22Rv1 (cell line): ENCODE measurements around the gene FAU.

Experiments used
- ZFX ChIP-seq: fragments of 450-650 bp; IDR thresholded peaks from 2 replicates; pipeline ENCODE4 v1.6.1; 2017; ENCODE audit warnings: antibody characterized with exemption, borderline replicate concordance
- TF ChIP-seq, protein P1 (sequence below): fragments of 450-650 bp; IDR thresholded peaks from 2 replicates; pipeline ENCODE4 v1.5.1; 2017; ENCODE audit warnings: mild to moderate bottlenecking

- TF ChIP-seq, protein P1, sequence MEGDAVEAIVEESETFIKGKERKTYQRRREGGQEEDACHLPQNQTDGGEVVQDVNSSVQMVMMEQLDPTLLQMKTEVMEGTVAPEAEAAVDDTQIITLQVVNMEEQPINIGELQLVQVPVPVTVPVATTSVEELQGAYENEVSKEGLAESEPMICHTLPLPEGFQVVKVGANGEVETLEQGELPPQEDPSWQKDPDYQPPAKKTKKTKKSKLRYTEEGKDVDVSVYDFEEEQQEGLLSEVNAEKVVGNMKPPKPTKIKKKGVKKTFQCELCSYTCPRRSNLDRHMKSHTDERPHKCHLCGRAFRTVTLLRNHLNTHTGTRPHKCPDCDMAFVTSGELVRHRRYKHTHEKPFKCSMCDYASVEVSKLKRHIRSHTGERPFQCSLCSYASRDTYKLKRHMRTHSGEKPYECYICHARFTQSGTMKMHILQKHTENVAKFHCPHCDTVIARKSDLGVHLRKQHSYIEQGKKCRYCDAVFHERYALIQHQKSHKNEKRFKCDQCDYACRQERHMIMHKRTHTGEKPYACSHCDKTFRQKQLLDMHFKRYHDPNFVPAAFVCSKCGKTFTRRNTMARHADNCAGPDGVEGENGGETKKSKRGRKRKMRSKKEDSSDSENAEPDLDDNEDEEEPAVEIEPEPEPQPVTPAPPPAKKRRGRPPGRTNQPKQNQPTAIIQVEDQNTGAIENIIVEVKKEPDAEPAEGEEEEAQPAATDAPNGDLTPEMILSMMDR, result no peak
- TF ChIP-seq ZFX, result no peak
Measured at GRCh38 chr11:65085446-65085845, 36.5 kb downstream of the FAU start.
